GM12878 (cell line): ENCODE results near the gene SSRP1. TPM values are rescaled to one million over a fixed set of nuclear protein-coding genes. Genes with fewer than 3 reads are reported as not detected.
"Not testable (repeated sequence)": the region's sequence is repeated elsewhere in the genome, so short reads cannot be mapped to it uniquely, and the experiment has no call there.

Experiments
- ATAC-seq: fragments of 200-7000 bp; cut with Tn5 transposase; 3 replicates; pipeline ENCODE4 v1.9.1; 2020; ENCODE audit warnings: mild to moderate bottlenecking, moderate library complexity
- BruUV-seq: library from RNA; stranded (reverse); fragments of 400-500 nt; replicated peaks from 2 replicates; lab custom pipeline; 2021; lab: Mats Ljungman, UMichigan
- CTCF ChIA-PET: fragments of 300-600 bp; sonication (Branson Sonifier 250); formaldehyde crosslinking; extraction: SDS; loops from one replicate; lab custom pipeline; 2021; ENCODE audit warnings: inconsistent platforms; lab: Yijun Ruan, JAX
- POLR2A ChIA-PET: fragments of 350-600 bp; formaldehyde crosslinking; extraction: SDS; loops from one replicate; lab custom pipeline; 2021; ENCODE audit warnings: inconsistent platforms; lab: Charles Lee
- RAD21 ChIA-PET: fragments of 300-600 bp; sonication (Branson Sonifier 250); formaldehyde crosslinking; loops from one replicate; lab custom pipeline; 2023; ENCODE audit warnings: antibody characterized with exemption; ENCODE audit not compliant: unreplicated experiment; lab: Charles Lee
- SMC1A ChIA-PET: fragments of 300-600 bp; sonication (Branson Sonifier 250); formaldehyde crosslinking; loops from one replicate; lab custom pipeline; 2023; ENCODE audit not compliant: unreplicated experiment, uncharacterized antibody; lab: Charles Lee
- DNase-seq: peaks from one replicate; pipeline ENCODE4 v3.0.0-alpha.2; 2011; ENCODE audit warnings: low read depth, low spot score
- FAIRE-seq: peaks from 3 replicates; lab custom pipeline; 2011; peaks lifted over from hg19 to GRCh38; lab: Jason Lieb, UNC
- H2AFZ ChIP-seq: 2 replicates; pipeline ENCODE4 v1.6.0; 2011; ENCODE audit warnings: low read depth, low read length, control low read depth; ENCODE audit not compliant: control insufficient read depth
- H3K27ac ChIP-seq: 2 replicates; pipeline ENCODE4 v1.5.1; 2011; ENCODE audit warnings: control low read depth; ENCODE audit not compliant: control insufficient read depth, insufficient read depth
- H3K27me3 ChIP-seq, 2 experiments: replicated peaks in 1 of 2; 2 replicates each; pipeline versions ENCODE4 v1.6.0 to v1.6.1; 2011; ENCODE audit warnings: low read length in 1 of 2; ENCODE audit not compliant: control insufficient read depth in 2 of 2, insufficient read depth in 2 of 2
- H3K36me3 ChIP-seq, 2 experiments: 2 replicates each; pipeline ENCODE4 v1.5.1; 2011; ENCODE audit warnings: low read length in 1 of 2; ENCODE audit not compliant: control insufficient read depth in 2 of 2, insufficient read depth in 2 of 2
- H3K4me1 ChIP-seq: 2 replicates; pipeline ENCODE4 v1.6.1; 2011; ENCODE audit warnings: mild to moderate bottlenecking, low read length, moderate library complexity, mixed read lengths; ENCODE audit not compliant: control insufficient read depth, insufficient read depth
- H3K4me2 ChIP-seq: 2 replicates; pipeline ENCODE4 v1.6.0; 2011; ENCODE audit warnings: control low read depth; ENCODE audit not compliant: control insufficient read depth, insufficient read depth
- H3K4me3 ChIP-seq: fragments of 200-600 bp; sonication (generic); 2 replicates; pipeline ENCODE4 v1.5.1; 2016
- H3K79me2 ChIP-seq: 2 replicates; pipeline ENCODE4 v1.6.0; 2011; ENCODE audit warnings: low read length; ENCODE audit not compliant: control insufficient read depth, insufficient read depth
- H3K9ac ChIP-seq: 2 replicates; pipeline ENCODE4 v1.8.0; 2011; ENCODE audit warnings: low read length, control low read depth, mixed read lengths; ENCODE audit not compliant: control insufficient read depth, insufficient read depth
- H3K9me3 ChIP-seq: replicated peaks from 3 replicates; pipeline ENCODE4 v1.5.1; 2011; ENCODE audit warnings: mild to moderate bottlenecking, low read length; ENCODE audit not compliant: control insufficient read depth, insufficient read depth
- H4K20me1 ChIP-seq: 2 replicates; pipeline ENCODE4 v1.6.0; 2011; ENCODE audit not compliant: control insufficient read depth, insufficient read depth
- BCL11A ChIP-seq: IDR thresholded peaks from 2 replicates; pipeline ENCODE4 v1.6.1; 2011; ENCODE audit warnings: low read depth, low read length
- BCL3 ChIP-seq: IDR thresholded peaks from 2 replicates; pipeline ENCODE4 v1.6.1; 2011; ENCODE audit warnings: borderline replicate concordance, low read depth, mild to moderate bottlenecking, moderate library complexity, low read length; ENCODE audit not compliant: insufficient read depth, poor library complexity, severe bottlenecking
- CBX5 ChIP-seq: sonication (generic); IDR thresholded peaks from 2 replicates; pipeline ENCODE4 v1.6.1; 2016; ENCODE audit warnings: low read depth, moderate library complexity, mild to moderate bottlenecking, inconsistent platforms
- CHD1 ChIP-seq: IDR thresholded peaks from 2 replicates; pipeline ENCODE4 v1.6.1; 2012; ENCODE audit warnings: low read depth, low read length, improper control_type of control experiment
- CHD2 ChIP-seq: IDR thresholded peaks from 2 replicates; pipeline ENCODE4 v1.6.1; 2011; ENCODE audit warnings: low read depth, low read length, improper control_type of control experiment, borderline replicate concordance
- DPF2 ChIP-seq: fragments of 450-650 bp; IDR thresholded peaks from 2 replicates; pipeline ENCODE4 v1.6.1; 2017; ENCODE audit warnings: mild to moderate bottlenecking
- EZH2 ChIP-seq: IDR thresholded peaks from 2 replicates; pipeline ENCODE4 v1.6.1; 2012; ENCODE audit warnings: low read depth, mild to moderate bottlenecking, control low read depth, inconsistent platforms, low read length, borderline replicate concordance; ENCODE audit not compliant: control insufficient read depth
- GABPA ChIP-seq: IDR thresholded peaks from 2 replicates; pipeline ENCODE4 v1.6.1; 2014; ENCODE audit warnings: antibody characterized with exemption, low read depth, mild to moderate bottlenecking, inconsistent platforms
- KDM1A ChIP-seq: fragments of 200-600 bp; sonication (generic); IDR thresholded peaks from 2 replicates; pipeline ENCODE4 v1.6.1; 2016; ENCODE audit warnings: borderline replicate concordance
- MYC ChIP-seq: IDR thresholded peaks from 2 replicates; pipeline ENCODE4 v1.6.1; 2011; ENCODE audit warnings: mild to moderate bottlenecking, low read length, moderate library complexity, inconsistent platforms; ENCODE audit not compliant: insufficient read depth, insufficient replicate concordance, insufficient read length, severe bottlenecking
- PAX8 ChIP-seq: fragments of 450-650 bp; IDR thresholded peaks from 2 replicates; pipeline ENCODE4 v1.6.1; 2017; ENCODE audit warnings: mild to moderate bottlenecking, moderate library complexity
- SPI1 ChIP-seq: IDR thresholded peaks from 2 replicates; pipeline ENCODE4 v1.6.1; 2011; ENCODE audit warnings: low read depth, mild to moderate bottlenecking, low read length, moderate library complexity, borderline replicate concordance; ENCODE audit not compliant: insufficient read depth
- WGBS: methylation state at CpG from one replicate; pipeline ENCODE4 v1.1.6; 2016; ENCODE audit warnings: low lambda C conversion rate; ENCODE audit not compliant: insufficient replicate concordance, insufficient coverage; ENCODE audit errors: missing lambda C conversion rate; 5-methylcytosine and 5-hydroxymethylcytosine counted together
- in situ Hi-C: fragments of 300-500 bp; cut with MboI; formaldehyde crosslinking; loops from 9 replicates; pipeline ENCODE4 v1.14.3; 2018; ENCODE audit warnings: mixed read lengths
- intact Hi-C: fragments of 100-400 bp; cut with micrococcal nuclease; formaldehyde crosslinking; loops from one replicate; pipeline ENCODE4 v1.14.2; 2022; ENCODE audit not compliant: unreplicated experiment
- polyA plus RNA-seq, 11 experiments: library from polyadenylated mRNA; depleted of rRNA in 4 of 11; unstranded in 6 of 11; stranded (reverse) in 5 of 11; fragments of >200 nt; fragmentation: Nextera tagmentation in 4 of 11; fragmentation: Illumina TruSeq in 1 of 11; extraction: Ambion mirVana in 4 of 11; extraction: Trizol in 1 of 11; gene quantifications; 1 replicate in 1 of 11; 2 replicates in 10 of 11; pipeline versions ENCODE4 v1.2.1 to v1.2.3, GENCODE V29; 2011 to 2016; ENCODE audit warnings: inconsistent platforms in 2 of 11, missing spikeins in 2 of 11, low read depth in 1 of 11
- total RNA-seq, 4 experiments: library from RNA; depleted of rRNA in 3 of 4; stranded (reverse); fragments of >200 nt in 3 of 4; fragmentation: Illumina TruSeq in 1 of 4; extraction: Trizol in 1 of 4; gene quantifications; 2 replicates each; pipeline versions ENCODE4 v1.2.1 to v1.2.3, GENCODE V29; 2013 to 2021
- TF ChIP-seq, protein P1 (sequence below): IDR thresholded peaks from 2 replicates; pipeline ENCODE4 v1.6.1; 2012; ENCODE audit warnings: mild to moderate bottlenecking, low read depth, low read length

Gene SSRP1
- total and polyA plus RNA-seq, 10 of the 15 experiments (the other 5 are each of a cell fraction or from before 2014, with no cell fraction given), result 73.6 to 279 (median 138) TPM

GRCh38 chr11:57281546-57281945, 54.1 kb downstream of the SSRP1 start:
- H3K9ac ChIP-seq, ATAC-seq, H3K4me3 ChIP-seq, H3K36me3 ChIP-seq, H4K20me1 ChIP-seq, in situ Hi-C loops, H3K9me3 ChIP-seq, H3K79me2 ChIP-seq, H3K27ac ChIP-seq, H2AFZ ChIP-seq, POLR2A ChIA-PET, RAD21 ChIA-PET, intact Hi-C loops, DNase-seq, CTCF ChIA-PET, FAIRE-seq, BruUV-seq, H3K4me1 ChIP-seq, H3K27me3 ChIP-seq, H3K4me2 ChIP-seq, SMC1A ChIA-PET: not testable (repeated sequence)
- 46% methylated on average over 6 of the region's 6 CpGs for WGBS

DNA sequence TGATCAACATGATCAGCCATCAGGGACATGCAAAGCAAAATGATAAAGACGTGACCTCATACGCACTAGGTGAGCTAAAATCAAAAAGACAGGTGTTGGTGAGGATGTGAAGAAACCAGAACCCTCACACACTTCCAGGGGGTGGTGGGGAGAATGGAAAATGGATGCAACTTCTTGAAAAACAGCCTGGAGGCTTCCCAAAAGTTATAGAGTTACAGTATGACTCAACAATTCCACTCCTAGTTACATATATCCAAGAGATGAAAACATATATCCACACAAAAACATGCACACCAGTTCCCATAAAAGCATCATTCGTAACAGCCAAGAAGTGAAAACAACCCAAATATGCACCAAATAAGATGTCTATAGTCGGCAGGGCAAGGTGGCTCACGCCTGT, 56.6 kb downstream of the SSRP1 start:
- no peak overlapping the region for H3K4me2 ChIP-seq
- TF ChIP-seq BCL11A, result no peak
- no peak for TF ChIP-seq CHD1
- no peak for TF ChIP-seq DPF2
- TF ChIP-seq BCL3, result no peak
- TF ChIP-seq KDM1A, result no peak
- TF ChIP-seq GABPA, result no peak
- no peak for TF ChIP-seq CBX5
- no peak for TF ChIP-seq CHD2
- TF ChIP-seq SPI1, result no peak
- TF ChIP-seq MYC, result no peak
- no peak for TF ChIP-seq PAX8
- TF ChIP-seq, protein P1, sequence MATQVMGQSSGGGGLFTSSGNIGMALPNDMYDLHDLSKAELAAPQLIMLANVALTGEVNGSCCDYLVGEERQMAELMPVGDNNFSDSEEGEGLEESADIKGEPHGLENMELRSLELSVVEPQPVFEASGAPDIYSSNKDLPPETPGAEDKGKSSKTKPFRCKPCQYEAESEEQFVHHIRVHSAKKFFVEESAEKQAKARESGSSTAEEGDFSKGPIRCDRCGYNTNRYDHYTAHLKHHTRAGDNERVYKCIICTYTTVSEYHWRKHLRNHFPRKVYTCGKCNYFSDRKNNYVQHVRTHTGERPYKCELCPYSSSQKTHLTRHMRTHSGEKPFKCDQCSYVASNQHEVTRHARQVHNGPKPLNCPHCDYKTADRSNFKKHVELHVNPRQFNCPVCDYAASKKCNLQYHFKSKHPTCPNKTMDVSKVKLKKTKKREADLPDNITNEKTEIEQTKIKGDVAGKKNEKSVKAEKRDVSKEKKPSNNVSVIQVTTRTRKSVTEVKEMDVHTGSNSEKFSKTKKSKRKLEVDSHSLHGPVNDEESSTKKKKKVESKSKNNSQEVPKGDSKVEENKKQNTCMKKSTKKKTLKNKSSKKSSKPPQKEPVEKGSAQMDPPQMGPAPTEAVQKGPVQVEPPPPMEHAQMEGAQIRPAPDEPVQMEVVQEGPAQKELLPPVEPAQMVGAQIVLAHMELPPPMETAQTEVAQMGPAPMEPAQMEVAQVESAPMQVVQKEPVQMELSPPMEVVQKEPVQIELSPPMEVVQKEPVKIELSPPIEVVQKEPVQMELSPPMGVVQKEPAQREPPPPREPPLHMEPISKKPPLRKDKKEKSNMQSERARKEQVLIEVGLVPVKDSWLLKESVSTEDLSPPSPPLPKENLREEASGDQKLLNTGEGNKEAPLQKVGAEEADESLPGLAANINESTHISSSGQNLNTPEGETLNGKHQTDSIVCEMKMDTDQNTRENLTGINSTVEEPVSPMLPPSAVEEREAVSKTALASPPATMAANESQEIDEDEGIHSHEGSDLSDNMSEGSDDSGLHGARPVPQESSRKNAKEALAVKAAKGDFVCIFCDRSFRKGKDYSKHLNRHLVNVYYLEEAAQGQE, result no peak
- TF ChIP-seq EZH2, result no peak

More for the DNA sequence above, 56.6 kb downstream of the SSRP1 start:
- DNase-seq (no peak), FAIRE-seq (no peak), ATAC-seq (no peak)
- H3K27ac ChIP-seq, result no peak overlapping the region
- H3K27me3 ChIP-seq, result peaks cover 0 to 5% of the 10 kb centered on the region in 2 experiments; a peak in 1 of 4 replicates
- ChIA-PET SMC1A (interaction anchor here (0.6 kb wide), 1 partner anchor 408 kb away, joined by 3 read pairs; no protein-coding TSS in a partner anchor), CTCF (interaction anchor here (0.7 to 1.8 kb wide), 3 partner anchors 29 to 1355 kb away, joined by 4 to 5 read pairs (median 4); no protein-coding TSS in a partner anchor), RAD21 (interaction anchor here (2.1 kb wide), 1 partner anchor 30 kb away, joined by 5 read pairs; no protein-coding TSS in a partner anchor), POLR2A (no interaction called here)
- no peak overlapping the region for H3K9ac ChIP-seq
- H3K36me3 ChIP-seq, result no peaks in the 10 kb centered on the region
- no peak overlapping the region for H3K4me3 ChIP-seq
- no peak overlapping the region for H2AFZ ChIP-seq
- no peaks in the 10 kb centered on the region; the same call in 2 of the 3 replicates for H3K9me3 ChIP-seq
- H3K79me2 ChIP-seq, result no peaks in the 10 kb centered on the region
- no peaks in the 10 kb centered on the region for H4K20me1 ChIP-seq
- H3K4me1 ChIP-seq, result no peaks in the 10 kb centered on the region
- BruUV-seq, result no TSS peak
- intact Hi-C loops, result no loop called here
- in situ Hi-C loops, result no loop called here
- 0% methylated on average over 5 of the region's 5 CpGs for WGBS
